ENCODE data around the gene CPED1.

DNA sequence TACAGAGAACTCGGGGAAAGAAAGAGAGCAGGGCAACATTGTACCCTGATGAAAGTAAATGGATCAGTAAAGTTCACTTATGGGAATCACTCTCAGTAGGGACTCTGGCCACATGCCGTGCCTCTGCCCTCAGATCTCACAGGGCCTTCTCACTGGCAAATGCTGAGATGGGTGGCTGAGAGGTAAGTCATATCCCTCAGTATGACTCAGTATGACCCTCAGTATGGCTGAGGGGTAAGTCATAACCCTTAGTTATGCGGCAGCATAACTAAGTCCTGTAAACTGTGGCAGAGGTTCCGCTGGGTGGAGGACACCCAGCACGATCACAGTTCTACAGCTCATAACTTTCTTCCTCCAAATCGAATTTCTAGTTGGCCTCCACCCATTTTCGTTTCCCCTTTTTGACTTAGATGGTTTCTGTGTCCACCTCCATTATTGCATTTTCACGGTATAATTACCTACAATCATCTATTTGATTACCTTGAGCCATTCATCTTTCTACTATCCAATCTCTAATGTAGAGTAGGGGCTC is 313.8 kb downstream of the CPED1 start:
- TF ChIP-seq, protein P1, sequence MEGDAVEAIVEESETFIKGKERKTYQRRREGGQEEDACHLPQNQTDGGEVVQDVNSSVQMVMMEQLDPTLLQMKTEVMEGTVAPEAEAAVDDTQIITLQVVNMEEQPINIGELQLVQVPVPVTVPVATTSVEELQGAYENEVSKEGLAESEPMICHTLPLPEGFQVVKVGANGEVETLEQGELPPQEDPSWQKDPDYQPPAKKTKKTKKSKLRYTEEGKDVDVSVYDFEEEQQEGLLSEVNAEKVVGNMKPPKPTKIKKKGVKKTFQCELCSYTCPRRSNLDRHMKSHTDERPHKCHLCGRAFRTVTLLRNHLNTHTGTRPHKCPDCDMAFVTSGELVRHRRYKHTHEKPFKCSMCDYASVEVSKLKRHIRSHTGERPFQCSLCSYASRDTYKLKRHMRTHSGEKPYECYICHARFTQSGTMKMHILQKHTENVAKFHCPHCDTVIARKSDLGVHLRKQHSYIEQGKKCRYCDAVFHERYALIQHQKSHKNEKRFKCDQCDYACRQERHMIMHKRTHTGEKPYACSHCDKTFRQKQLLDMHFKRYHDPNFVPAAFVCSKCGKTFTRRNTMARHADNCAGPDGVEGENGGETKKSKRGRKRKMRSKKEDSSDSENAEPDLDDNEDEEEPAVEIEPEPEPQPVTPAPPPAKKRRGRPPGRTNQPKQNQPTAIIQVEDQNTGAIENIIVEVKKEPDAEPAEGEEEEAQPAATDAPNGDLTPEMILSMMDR (IDR thresholded peaks at IDR 0.05): no peak
- TF ChIP-seq POLR2A (IDR thresholded peaks at IDR 0.05) (no peak), POLR2AphosphoS5 (IDR thresholded peaks at IDR 0.05) (no peak), EP300 (IDR thresholded peaks at IDR 0.05) (no peak)

Measured in upper lobe of left lung (tissue), 4 donors.